NCI-H2196 treated with DMSO at 0.1 percent for 48 hours (cell line): ENCODE results near the gene MYOZ2.

Source experiments
- DNase-seq: peaks from one replicate; lab custom pipeline; 2025; ENCODE audit not compliant: unreplicated experiment; lab: John Stamatoyannopoulos, UW

The MYOZ2 gene

DNA sequence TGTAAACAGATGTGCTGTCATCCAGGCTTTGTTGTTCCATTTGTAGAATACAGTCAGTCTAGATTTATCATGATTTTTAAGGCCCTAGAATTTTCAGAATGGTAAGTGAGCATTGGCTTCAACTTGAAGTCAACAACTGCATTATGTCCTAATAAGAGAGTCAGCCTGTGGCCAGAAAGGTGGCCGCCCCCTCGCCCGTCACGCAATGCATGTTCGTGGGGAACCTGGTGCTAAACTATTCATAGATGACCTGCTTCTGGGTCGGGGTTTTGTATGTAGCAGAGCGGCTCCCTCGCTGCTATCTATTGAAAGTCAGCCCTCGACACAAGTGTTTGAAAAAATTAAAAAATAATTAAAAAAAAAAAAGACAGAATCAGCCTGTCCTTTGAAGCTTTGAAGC lies 101.6 kb downstream of the MYOZ2 start:
- DNase-seq, result no peak
